Endodermal cell (in vitro differentiated cells): ENCODE results near the gene COL23A1. TPM values are rescaled to one million over a fixed set of nuclear protein-coding genes. Genes with fewer than 3 reads are reported as not detected.

Experiments used
- DNase-seq: peaks from one replicate; pipeline ENCODE4 v3.0.0-alpha.2; 2017
- H3K27ac ChIP-seq: 2 replicates; pipeline ENCODE4 v1.5.1; 2013; ENCODE audit warnings: mild to moderate bottlenecking, low read depth, low read length, moderate library complexity
- H3K27me3 ChIP-seq: 2 replicates; pipeline ENCODE4 v1.6.1; 2013; ENCODE audit warnings: mild to moderate bottlenecking, low read length, moderate library complexity; ENCODE audit not compliant: insufficient read depth, control insufficient read depth, poor library complexity, severe bottlenecking
- H3K36me3 ChIP-seq: 2 replicates; pipeline ENCODE4 v1.7.0; 2013; ENCODE audit warnings: mild to moderate bottlenecking, low read length, moderate library complexity; ENCODE audit not compliant: control insufficient read depth, insufficient read depth
- H3K4me1 ChIP-seq: one replicate; pipeline ENCODE4 v1.7.0; 2013; ENCODE audit warnings: low read length; ENCODE audit not compliant: control insufficient read depth, insufficient read depth
- H3K4me3 ChIP-seq: 2 replicates; pipeline ENCODE4 v1.5.1; 2013; ENCODE audit warnings: mild to moderate bottlenecking, low read length, moderate library complexity
- H3K9ac ChIP-seq: 2 replicates; pipeline ENCODE4 v1.6.1; 2013; ENCODE audit warnings: mild to moderate bottlenecking, low read length, moderate library complexity; ENCODE audit not compliant: poor library complexity, severe bottlenecking; ENCODE audit errors: extremely low read depth
- H3K9me3 ChIP-seq: 2 replicates; pipeline ENCODE4 v1.6.1; 2013; ENCODE audit warnings: mild to moderate bottlenecking, low read length, moderate library complexity; ENCODE audit not compliant: control insufficient read depth
- H3K27ac Mint-ChIP-seq: 2 replicates; pipeline ENCODE4 v1.8.0; 2020; ENCODE audit warnings: mixed read lengths
- H3K27me3 Mint-ChIP-seq: 2 replicates; pipeline ENCODE4 v1.8.0; 2021; ENCODE audit warnings: mild to moderate bottlenecking, mixed read lengths; ENCODE audit not compliant: insufficient read depth
- H3K36me3 Mint-ChIP-seq: 2 replicates; pipeline ENCODE4 v1.8.0; 2020; ENCODE audit warnings: low read depth, mixed read lengths
- H3K4me1 Mint-ChIP-seq: 2 replicates; pipeline ENCODE4 v1.8.0; 2020; ENCODE audit warnings: mixed read lengths
- H3K4me3 Mint-ChIP-seq: 2 replicates; pipeline ENCODE4 v1.8.0; 2020; ENCODE audit warnings: mild to moderate bottlenecking, moderate library complexity, mixed read lengths
- H3K9me3 Mint-ChIP-seq: 2 replicates; pipeline ENCODE4 v1.8.0; 2020; ENCODE audit warnings: mild to moderate bottlenecking, mixed read lengths
- CTCF ChIP-seq: fragments of 200-600 bp; sonication (generic); conservative IDR thresholded peaks from 2 replicates; pipeline ENCODE4 v1.5.0; 2021; ENCODE audit warnings: antibody characterized with exemption, mild to moderate bottlenecking
- WGBS, 2 experiments: methylation state at CpG; one replicate each; pipeline versions ENCODE4 v1.1.5 to v1.1.7; 2013; ENCODE audit warnings: missing lambda C conversion rate in 2 of 2, mixed read lengths in 1 of 2; ENCODE audit not compliant: insufficient coverage in 1 of 2, insufficient read length in 1 of 2; 5-methylcytosine and 5-hydroxymethylcytosine counted together
- total RNA-seq, 2 donors: library from RNA; stranded (reverse); fragmentation: NEBNext Ultra II Directional in 1 of 2; extraction: Animal tissue kit (Norgen Biotek cat#: 25700) in 1 of 2; gene quantifications; 2 replicates in 1 of 2; 3 replicates in 1 of 2; pipeline ENCODE4 v1.2.1, GENCODE V29; 2021

Gene COL23A1
- total RNA-seq, 2 donors from 2014 or later, result 50.2 to 71.3 TPM

GRCh38 chr5:178194026-178194425 lies 396.2 kb downstream of the COL23A1 start:
- H3K27ac Mint-ChIP-seq, result no peak overlapping the region
- H3K27me3 ChIP-seq, result no peaks in the 10 kb centered on the region
- peaks cover 4% of the 10 kb centered on the region for H3K4me1 Mint-ChIP-seq
- H3K4me1 ChIP-seq, result no peaks in the 10 kb centered on the region
- H3K4me3 ChIP-seq, result no peak overlapping the region
- 63 to 75% methylated on average over 4 to 7 of the region's 7 CpGs for WGBS, 2 experiments
- no peak for TF ChIP-seq CTCF
- H3K9me3 Mint-ChIP-seq, result peaks cover 22% of the 10 kb centered on the region
- peaks cover 2% of the 10 kb centered on the region for H3K36me3 Mint-ChIP-seq
- no peak overlapping the region for H3K4me3 Mint-ChIP-seq
- no peak overlapping the region for H3K9ac ChIP-seq
- H3K36me3 ChIP-seq, result no peaks in the 10 kb centered on the region
- peaks cover 16% of the 10 kb centered on the region for H3K9me3 ChIP-seq
- H3K27ac ChIP-seq, result no peak overlapping the region
- H3K27me3 Mint-ChIP-seq, result peaks cover 8% of the 10 kb centered on the region
- DNase-seq, result peak; percentile 56

DNA sequence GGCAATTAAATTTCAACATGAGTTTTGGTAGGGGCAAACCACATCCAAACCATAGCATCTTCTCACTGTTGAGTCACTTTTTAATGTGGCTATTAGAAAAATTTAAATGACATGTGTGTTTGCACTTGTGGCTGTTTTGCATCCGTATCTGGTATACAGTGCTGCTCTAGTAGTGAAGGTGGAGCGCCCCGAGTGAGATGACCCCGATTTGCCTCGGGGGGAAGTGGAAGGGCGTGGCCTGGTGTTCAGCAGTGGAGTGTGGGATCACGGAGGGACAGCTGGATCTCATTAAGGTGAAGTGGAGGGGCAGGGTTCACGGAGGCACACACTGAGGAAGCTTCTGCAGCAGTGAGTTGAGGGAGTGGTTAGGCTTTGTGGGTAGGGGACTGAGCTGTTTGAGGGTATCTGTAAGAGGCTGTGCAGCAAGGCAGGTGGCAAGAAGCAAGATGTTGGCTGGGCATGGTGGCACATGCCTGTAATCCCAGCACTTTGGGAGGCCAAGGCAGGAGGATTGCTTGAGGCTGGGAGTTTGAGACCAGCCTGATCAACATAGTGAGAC lies 396.9 kb downstream of the COL23A1 start:
- peaks cover 7% of the 10 kb centered on the region for H3K27me3 Mint-ChIP-seq
- TF ChIP-seq CTCF, result no peak
- H3K4me3 ChIP-seq, result no peak overlapping the region
- H3K27me3 ChIP-seq, result no peaks in the 10 kb centered on the region
- H3K9me3 Mint-ChIP-seq, result peaks cover 22% of the 10 kb centered on the region
- H3K4me3 Mint-ChIP-seq, result no peak overlapping the region
- H3K36me3 Mint-ChIP-seq, result peaks cover 2% of the 10 kb centered on the region
- no peaks in the 10 kb centered on the region for H3K36me3 ChIP-seq
- no peak for DNase-seq
- H3K27ac Mint-ChIP-seq, result no peak overlapping the region
- peaks cover 4% of the 10 kb centered on the region for H3K4me1 Mint-ChIP-seq
- H3K27ac ChIP-seq, result no peak overlapping the region
- no peak overlapping the region for H3K9ac ChIP-seq
- peaks cover 16% of the 10 kb centered on the region for H3K9me3 ChIP-seq
- H3K4me1 ChIP-seq, result no peaks in the 10 kb centered on the region
- WGBS, 2 experiments, result 87 to 92% methylated on average over 6 to 8 of the region's 8 CpGs

DNA sequence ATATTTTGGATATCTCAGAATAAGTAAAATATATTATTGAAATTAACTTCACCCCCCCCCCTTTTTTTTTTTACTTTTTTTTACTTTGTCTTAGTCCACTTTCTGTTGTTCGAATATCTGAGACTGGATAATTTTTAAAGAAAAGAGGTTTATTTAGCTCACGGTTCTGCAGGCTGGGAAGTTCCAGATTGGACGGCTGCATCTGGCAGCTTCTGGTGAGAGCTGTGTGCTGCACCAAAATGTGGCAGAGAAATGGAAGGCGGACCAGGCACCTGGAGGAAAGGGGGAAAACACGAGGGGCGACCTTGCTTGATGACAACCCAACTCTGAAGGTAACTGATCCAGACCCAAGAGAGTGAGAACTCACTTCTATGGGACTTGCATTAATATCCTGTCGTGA lies 397.4 kb downstream of the COL23A1 start:
- H3K36me3 ChIP-seq, result no peaks in the 10 kb centered on the region
- Mint-ChIP-seq H3K36me3 (peaks cover 2% of the 10 kb centered on the region), H3K9me3 (peaks cover 20% of the 10 kb centered on the region)

More for the DNA sequence above, 397.4 kb downstream of the COL23A1 start:
- Mint-ChIP-seq H3K27ac (no peak overlapping the region), H3K4me3 (no peak overlapping the region), H3K4me1 (peaks cover 4% of the 10 kb centered on the region), H3K27me3 (peaks cover 7% of the 10 kb centered on the region)
- Histone ChIP-seq H3K27me3 (no peaks in the 10 kb centered on the region), H3K4me1 (no peaks in the 10 kb centered on the region), H3K4me3 (no peak overlapping the region), H3K9me3 (peaks cover 16% of the 10 kb centered on the region), H3K9ac (no peak overlapping the region), H3K27ac (no peak overlapping the region)
- TF ChIP-seq CTCF, result no peak
- WGBS, 2 experiments, result 93 to 98% methylated on average over 5 to 7 of the region's 7 CpGs
- no peak for DNase-seq
